ENCODE measurements around the gene STAT5B. TPM values are rescaled to one million over a fixed set of nuclear protein-coding genes. Genes with fewer than 3 reads are reported as not detected.
A peak's percentile ranks its signal among the peaks of the same experiment; 100 is the strongest.

STAT5B gene
- total and polyA plus RNA-seq, 2 experiments from 2014 or later: 13.8 to 23.5 TPM

DNA sequence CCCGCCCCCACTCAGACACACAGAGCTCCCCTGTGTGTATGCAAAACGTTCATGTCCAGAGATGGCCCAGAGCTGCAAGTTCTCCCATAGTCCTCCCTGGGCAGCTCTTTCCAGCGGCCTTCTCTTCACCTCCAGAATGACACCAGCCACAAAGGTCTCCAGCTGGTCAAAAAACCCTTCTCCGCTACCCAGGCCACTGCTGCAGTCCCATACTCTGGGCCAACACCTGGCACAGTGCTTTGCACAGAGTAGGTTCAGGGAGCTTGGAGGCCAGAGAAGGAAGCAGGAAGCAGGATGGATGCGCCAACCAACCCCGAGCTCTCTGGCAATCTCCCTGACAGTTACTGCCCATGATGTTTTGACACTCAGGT, 1.1 kb upstream of the STAT5B start:
- DNase-seq: no peak
- 67 to 75% methylated on average over 6 of the region's 6 CpGs for WGBS, 2 experiments (ENCODE audit: low coverage in 1 of 2, low lambda C conversion rate in 2 of 2, missing lambda C conversion rate in 2 of 2)
- no peaks in the 10 kb centered on the region for H3K9me2 ChIP-seq (ENCODE audit: insufficient read depth)
- H3K9ac ChIP-seq: no peak overlapping the region
- H4K20me1 ChIP-seq (ENCODE audit: insufficient read depth): peaks cover 6% of the 10 kb centered on the region; the same call in 1 of the 2 replicates
- H3K27me3 ChIP-seq (replicated peaks; ENCODE audit: insufficient read depth): no peaks in the 10 kb centered on the region
- no peaks in the 10 kb centered on the region for H3K9me3 ChIP-seq (ENCODE audit: low read depth)
- no peaks in the 10 kb centered on the region for H3F3A ChIP-seq (ENCODE audit: insufficient read depth)
- in situ Hi-C loops (cut with MboI): no loop called here
- peaks cover 8% of the 10 kb centered on the region for H3K4me1 ChIP-seq (ENCODE audit: insufficient read depth)
- H3K4me3 ChIP-seq: no peak overlapping the region
- H3K4me2 ChIP-seq (ENCODE audit: unreplicated experiment): peak overlapping the region; percentile 63
- peaks cover 36% of the 10 kb centered on the region for H3K79me2 ChIP-seq (ENCODE audit: insufficient read depth)
- TF ChIP-seq EZH2phosphoT487 (IDR thresholded peaks at IDR 0.05; ENCODE audit: insufficient read depth, low read depth) (no peak), EZH2 (IDR thresholded peaks at IDR 0.05; ENCODE audit: insufficient read depth, poor library complexity, severe bottlenecking) (no peak)
- H3K27ac ChIP-seq: no peak overlapping the region
- H2AFZ ChIP-seq: no peak overlapping the region; the same call in 1 of the 2 replicates
- no peaks in the 10 kb centered on the region for H3K36me3 ChIP-seq (ENCODE audit: low read depth)

GRCh38 chr17:42276609-42277341, 584 bp upstream of the STAT5B start:
- DNase-seq: peak; percentile 84
- in situ Hi-C loops (cut with MboI): no loop called here
- Histone ChIP-seq H3K4me2 (ENCODE audit: unreplicated experiment) (peak overlapping the region; percentile 63), H3F3A (ENCODE audit: insufficient read depth) (no peaks in the 10 kb centered on the region), H3K27me3 (replicated peaks; ENCODE audit: insufficient read depth) (no peaks in the 10 kb centered on the region), H2AFZ (peak overlapping the region; percentile 86), H3K9ac (peak overlapping the region; percentile 84), H3K4me3 (peak overlapping the region; percentile 90), H3K79me2 (ENCODE audit: insufficient read depth) (peaks cover 41% of the 10 kb centered on the region), H3K4me1 (ENCODE audit: insufficient read depth) (peaks cover 8% of the 10 kb centered on the region), H3K36me3 (ENCODE audit: low read depth) (no peaks in the 10 kb centered on the region), H4K20me1 (ENCODE audit: insufficient read depth) (peaks cover 6% of the 10 kb centered on the region; the same call in 1 of the 2 replicates), H3K9me2 (ENCODE audit: insufficient read depth) (no peaks in the 10 kb centered on the region), H3K27ac (no peak overlapping the region), H3K9me3 (ENCODE audit: low read depth) (no peaks in the 10 kb centered on the region)
- no peak for TF ChIP-seq EZH2phosphoT487 (IDR thresholded peaks at IDR 0.05; ENCODE audit: insufficient read depth, low read depth)
- TF ChIP-seq EZH2 (IDR thresholded peaks at IDR 0.05; ENCODE audit: insufficient read depth, poor library complexity, severe bottlenecking): no peak
- WGBS, 2 experiments (ENCODE audit: low coverage in 1 of 2, low lambda C conversion rate in 2 of 2, missing lambda C conversion rate in 2 of 2): 1 to 2% methylated on average over 43 to 44 of the region's 44 CpGs

- Histone ChIP-seq H3K36me3 (ENCODE audit: low read depth) (no peaks in the 10 kb centered on the region), H3K27me3 (replicated peaks; ENCODE audit: insufficient read depth) (no peaks in the 10 kb centered on the region), H3K9me2 (ENCODE audit: insufficient read depth) (no peaks in the 10 kb centered on the region), H3K27ac (no peak overlapping the region), H3K79me2 (ENCODE audit: insufficient read depth) (peaks cover 51% of the 10 kb centered on the region), H3F3A (ENCODE audit: insufficient read depth) (no peaks in the 10 kb centered on the region), H4K20me1 (ENCODE audit: insufficient read depth) (peaks cover 6% of the 10 kb centered on the region; the same call in 1 of the 2 replicates), H3K9me3 (ENCODE audit: low read depth) (no peaks in the 10 kb centered on the region), H3K9ac (peak overlapping the region; percentile 84), H3K4me1 (ENCODE audit: insufficient read depth) (peaks cover 8% of the 10 kb centered on the region), H2AFZ (peak overlapping the region; percentile 81), H3K4me3 (peak overlapping the region; percentile 90), H3K4me2 (ENCODE audit: unreplicated experiment) (peak overlapping the region; percentile 99)
- no peak for DNase-seq
- TF ChIP-seq EZH2phosphoT487 (IDR thresholded peaks at IDR 0.05; ENCODE audit: insufficient read depth, low read depth) (no peak), EZH2 (IDR thresholded peaks at IDR 0.05; ENCODE audit: insufficient read depth, poor library complexity, severe bottlenecking) (no peak)
- in situ Hi-C loops (cut with MboI): no loop called here
- WGBS, 2 experiments (ENCODE audit: low coverage in 1 of 2, low lambda C conversion rate in 2 of 2, missing lambda C conversion rate in 2 of 2): 1% methylated on average over 31 to 56 of the region's 82 CpGs
Observed at GRCh38 chr17:42275527-42276358, 448 bp downstream of the STAT5B start.

GRCh38 chr17:42274812-42275526, 1.2 kb downstream of the STAT5B start:
- Histone ChIP-seq H3K4me3 (peak overlapping the region; percentile 90), H3K9me2 (ENCODE audit: insufficient read depth) (no peaks in the 10 kb centered on the region), H3F3A (ENCODE audit: insufficient read depth) (no peaks in the 10 kb centered on the region), H3K4me2 (ENCODE audit: unreplicated experiment) (peak overlapping the region; percentile 99), H3K27ac (no peak overlapping the region), H3K36me3 (ENCODE audit: low read depth) (no peaks in the 10 kb centered on the region), H4K20me1 (ENCODE audit: insufficient read depth) (peaks cover 6% of the 10 kb centered on the region; the same call in 1 of the 2 replicates), H3K79me2 (ENCODE audit: insufficient read depth) (peaks cover 59% of the 10 kb centered on the region), H3K27me3 (replicated peaks; ENCODE audit: insufficient read depth) (no peaks in the 10 kb centered on the region), H3K9ac (peak overlapping the region; percentile 84), H3K9me3 (ENCODE audit: low read depth) (no peaks in the 10 kb centered on the region), H3K4me1 (ENCODE audit: insufficient read depth) (peaks cover 12% of the 10 kb centered on the region), H2AFZ (peak overlapping the region; percentile 81)
- DNase-seq: peak; percentile 65
- TF ChIP-seq EZH2phosphoT487 (IDR thresholded peaks at IDR 0.05; ENCODE audit: insufficient read depth, low read depth) (no peak), EZH2 (IDR thresholded peaks at IDR 0.05; ENCODE audit: insufficient read depth, poor library complexity, severe bottlenecking) (no peak)
- WGBS, 2 experiments (ENCODE audit: low coverage in 1 of 2, low lambda C conversion rate in 2 of 2, missing lambda C conversion rate in 2 of 2): 11 to 13% methylated on average over 13 of the region's 13 CpGs
- in situ Hi-C loops (cut with MboI): no loop called here
